ENCODE measurements around the gene LPAR1.

Gene LPAR1

DNA sequence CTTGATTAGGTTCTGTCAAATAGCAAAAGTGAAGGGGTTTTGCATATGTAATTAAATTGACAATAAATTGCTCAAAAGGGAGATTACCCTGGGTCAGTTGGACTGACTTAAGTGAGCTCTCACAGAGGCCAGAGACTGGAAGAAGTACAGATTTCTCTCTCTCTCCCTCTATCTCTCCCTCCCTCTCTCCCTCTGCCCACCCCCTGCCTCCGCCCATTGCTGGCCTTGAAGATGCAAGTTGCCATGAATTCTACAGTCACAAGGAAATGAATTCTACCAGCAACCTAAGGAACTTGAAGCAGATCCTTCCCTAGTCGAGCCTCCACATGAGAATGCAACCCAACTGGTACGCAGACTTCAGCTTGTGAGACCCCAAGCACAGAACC, 119.2 kb downstream of the LPAR1 start:
- no peak for DNase-seq (ENCODE audit: low spot score)

- DNase-seq (ENCODE audit: low spot score), result no peak
These were observed 119.8 kb downstream of the LPAR1 start for GRCh38 chr9:110918316-110919049.

- no peak for DNase-seq (ENCODE audit: low spot score)
These were observed 121.9 kb downstream of the LPAR1 start for GRCh38 chr9:110916403-110916802.

GRCh38 chr9:110912419-110913291, 125.6 kb downstream of the LPAR1 start:
- DNase-seq (ENCODE audit: low spot score), result no peak

DNA sequence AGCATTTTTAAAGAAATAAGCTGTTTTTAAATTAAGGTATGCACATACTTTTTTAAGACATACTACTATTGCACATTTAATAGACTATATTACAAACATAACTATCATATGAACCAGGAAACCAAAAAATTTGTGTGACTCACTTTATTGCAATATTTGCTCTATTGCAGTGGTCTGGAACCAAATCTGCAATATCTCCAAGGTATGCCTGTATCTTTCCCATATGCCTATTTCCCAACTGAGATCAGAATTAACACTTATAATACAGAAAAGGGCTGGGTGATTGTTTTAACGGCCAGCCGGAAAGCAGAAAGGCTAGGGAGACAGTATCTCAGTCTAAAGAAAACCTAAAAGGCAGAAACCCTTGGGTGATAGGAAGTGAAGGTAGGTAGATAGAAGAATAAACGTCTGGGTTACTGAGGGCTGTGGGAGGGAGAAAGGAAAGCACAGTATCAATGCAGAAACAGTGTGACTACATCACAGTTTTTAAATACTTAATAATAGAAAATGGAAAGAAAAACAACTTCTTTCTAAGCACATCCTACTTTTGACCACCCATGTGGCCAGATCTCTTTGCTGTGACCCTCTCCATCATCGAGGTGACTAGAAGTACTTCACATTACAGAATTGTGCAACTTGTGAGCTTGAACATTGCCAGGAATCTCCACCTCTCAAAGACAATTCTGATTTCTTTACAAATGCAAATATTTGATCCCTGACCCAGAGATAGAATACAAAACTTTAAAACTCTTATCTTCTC, 126.4 kb downstream of the LPAR1 start:
- DNase-seq (ENCODE audit: low spot score), result no peak

- DNase-seq (ENCODE audit: low spot score), result no peak
These were observed 129.4 kb downstream of the LPAR1 start for GRCh38 chr9:110908894-110909293.

DNA sequence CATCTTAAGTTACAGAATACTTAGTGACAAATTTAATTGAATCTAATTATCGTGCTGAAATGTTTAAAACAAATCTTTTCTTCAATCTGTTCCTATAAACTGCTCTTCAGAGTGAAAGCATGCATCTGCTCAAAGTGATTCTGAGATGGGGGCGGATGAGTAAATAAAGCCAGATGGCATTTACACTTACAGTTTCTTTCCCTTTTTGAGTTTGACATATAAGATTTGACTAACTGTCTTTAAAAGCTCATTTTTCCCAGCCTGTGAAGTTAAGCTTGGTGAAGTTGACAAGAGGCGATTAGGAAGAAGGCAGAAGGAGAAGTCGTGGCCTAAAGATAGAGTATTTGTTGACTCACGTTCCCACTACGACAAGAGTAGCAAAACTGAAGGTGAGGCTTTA, 137.4 kb downstream of the LPAR1 start:
- no peak for DNase-seq (ENCODE audit: low spot score)

GRCh38 chr9:110900456-110900855, 137.8 kb downstream of the LPAR1 start:
- DNase-seq (ENCODE audit: low spot score), result no peak

DNA sequence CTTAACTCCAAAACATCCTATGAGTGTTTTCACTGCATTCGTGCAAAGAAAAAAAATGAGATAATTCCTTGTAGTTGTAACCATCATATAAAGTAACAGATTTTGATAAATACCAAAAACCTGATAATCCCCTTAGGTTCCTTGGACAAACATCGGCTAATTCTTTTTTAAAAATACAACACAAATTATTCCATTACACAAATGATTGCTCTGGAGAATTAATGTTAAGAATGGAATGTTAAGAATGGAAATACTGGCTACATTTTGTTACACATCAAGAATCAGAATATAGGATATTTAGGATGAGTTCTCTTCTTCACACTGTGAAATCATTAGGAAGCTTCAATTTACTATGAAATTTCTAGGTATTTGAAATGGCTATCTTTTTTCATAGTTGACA, 139.4 kb downstream of the LPAR1 start:
- DNase-seq (ENCODE audit: low spot score), result no peak

DNA sequence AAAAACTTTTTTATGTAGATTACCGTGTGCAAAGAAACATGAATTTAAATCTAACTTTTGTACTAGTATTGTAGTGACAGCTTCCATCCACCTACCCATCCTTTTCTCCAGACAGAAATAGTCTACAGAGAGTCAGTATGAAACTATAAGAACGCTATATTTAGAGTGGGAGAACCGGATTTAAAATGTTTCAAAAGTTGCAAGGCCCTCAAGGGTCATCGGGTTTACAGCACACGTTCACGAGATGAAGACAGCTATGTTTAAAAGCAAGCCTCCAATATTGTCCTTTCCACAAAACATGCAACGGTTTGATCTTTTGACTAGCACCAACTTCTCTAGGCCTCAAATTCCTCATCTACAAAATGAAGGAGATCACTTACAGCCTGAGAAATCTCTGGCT, 139.9 kb downstream of the LPAR1 start:
- DNase-seq (ENCODE audit: low spot score), result no peak

GRCh38 chr9:110897943-110898342, 140.3 kb downstream of the LPAR1 start:
- no peak for DNase-seq (ENCODE audit: low spot score)

DNA sequence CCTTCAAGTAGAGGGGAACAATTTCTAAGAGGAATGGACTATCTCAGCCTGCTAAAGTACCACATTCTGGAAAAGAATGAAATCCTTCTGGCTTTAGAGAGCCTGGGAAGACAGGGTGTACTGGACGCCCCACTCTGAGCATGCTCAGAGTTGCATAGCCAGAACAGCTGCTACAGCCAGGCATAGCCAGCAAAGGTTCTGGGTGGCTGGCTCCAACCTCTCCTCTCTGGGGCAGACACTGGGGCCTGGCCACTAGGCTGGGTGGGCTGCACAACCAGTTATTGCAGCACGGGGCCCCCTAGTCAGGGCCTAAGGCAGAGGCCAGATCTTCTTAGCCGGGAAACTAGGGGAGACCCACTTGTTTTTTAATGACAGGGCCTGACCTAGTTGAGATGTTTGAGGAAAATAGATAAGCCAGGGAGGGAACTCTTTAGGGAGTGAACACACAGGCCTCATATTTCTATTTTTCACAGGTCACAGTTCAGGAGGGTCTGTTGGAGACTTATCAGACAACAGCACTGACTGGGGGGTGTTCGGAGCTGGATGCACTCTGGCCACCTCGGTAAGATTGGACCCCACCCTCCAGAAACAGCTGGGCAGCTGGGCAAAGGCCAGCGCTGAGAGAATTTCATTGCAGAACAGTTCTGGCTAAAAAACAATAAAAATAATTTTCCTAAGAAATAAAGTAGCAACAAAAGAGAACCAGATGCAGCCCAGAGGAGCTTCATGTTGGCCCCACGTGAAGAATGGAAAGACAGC, 142.9 kb downstream of the LPAR1 start:
- DNase-seq (ENCODE audit: low spot score), result no peak

- DNase-seq (ENCODE audit: low spot score), result no peak
These were observed 143.5 kb downstream of the LPAR1 start for GRCh38 chr9:110894731-110895130.

- DNase-seq (ENCODE audit: low spot score), result no peak
These were observed 145.6 kb downstream of the LPAR1 start for GRCh38 chr9:110892689-110893088.

- no peak for DNase-seq (ENCODE audit: low spot score)
These were observed 146.5 kb downstream of the LPAR1 start for GRCh38 chr9:110891760-110892159.

DNA sequence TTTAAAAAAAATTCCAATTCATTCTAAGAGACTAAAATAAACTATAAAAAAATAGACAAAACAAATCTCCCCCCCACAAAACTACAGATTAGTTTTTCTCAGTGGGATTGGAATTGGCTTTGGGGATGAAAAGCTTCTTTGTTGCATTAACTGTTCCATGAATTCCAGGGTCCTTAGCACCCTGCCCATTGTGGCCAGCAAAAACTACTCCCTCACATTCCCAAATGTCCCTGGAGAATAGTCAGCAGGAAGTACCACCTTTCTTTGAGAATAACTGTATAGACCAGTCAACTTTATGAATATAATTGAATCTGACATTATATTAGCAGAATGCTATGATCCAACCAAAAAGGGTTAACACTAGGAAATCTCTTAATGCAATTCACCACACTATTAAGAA, 147.9 kb downstream of the LPAR1 start:
- no peak for DNase-seq (ENCODE audit: low spot score)

- DNase-seq (ENCODE audit: low spot score), result no peak
These were observed 151.0 kb downstream of the LPAR1 start for GRCh38 chr9:110887276-110887675.

DNA sequence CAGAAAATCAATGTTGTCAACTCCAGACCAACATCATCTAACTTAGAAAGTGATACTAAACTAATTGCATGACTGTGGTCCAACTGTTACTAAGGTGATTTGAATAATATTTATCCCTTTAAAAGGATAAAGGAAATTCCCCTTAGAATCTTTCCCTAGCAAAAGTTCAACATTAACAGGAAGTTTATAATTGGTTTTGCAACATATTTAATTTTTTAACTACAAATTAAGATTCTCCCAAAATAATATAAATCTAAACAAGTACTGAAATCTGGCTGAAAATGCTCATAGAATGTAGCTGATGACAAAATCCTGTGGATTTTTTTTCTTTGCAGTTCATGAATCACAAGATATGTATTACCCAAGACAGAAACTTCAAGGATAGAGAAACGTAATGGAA, 151.4 kb downstream of the LPAR1 start:
- DNase-seq (ENCODE audit: low spot score), result no peak

GRCh38 chr9:110880189-110880588, 158.1 kb downstream of the LPAR1 start:
- no peak for DNase-seq (ENCODE audit: low spot score)

GRCh38 chr9:110877374-110877773, 160.9 kb downstream of the LPAR1 start:
- DNase-seq (ENCODE audit: low spot score), result no peak

DNA sequence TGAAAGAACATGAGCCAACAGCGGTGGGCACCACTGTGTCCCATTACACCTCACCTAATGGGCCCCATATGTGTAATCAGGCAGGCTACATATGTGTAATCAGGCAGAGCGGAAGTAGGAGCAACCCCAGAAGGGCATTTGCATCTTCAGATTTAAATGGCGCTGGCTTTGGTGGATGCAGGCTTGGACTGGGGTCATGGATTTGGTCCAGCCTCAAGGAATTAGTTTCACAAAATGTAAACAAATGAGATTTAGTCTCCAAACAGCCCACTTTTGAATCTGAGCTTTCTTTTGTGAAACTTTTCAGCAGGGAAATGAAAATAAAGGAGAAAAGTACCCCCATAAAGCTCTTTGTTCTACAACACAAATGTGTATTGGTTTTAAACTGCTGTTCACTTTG, 161.3 kb downstream of the LPAR1 start:
- DNase-seq (ENCODE audit: low spot score), result no peak

Data from kidney capillary endothelial cell (primary cell).